Eye (tissue), 1 donor: ENCODE results near the gene RPL10A.
"Not testable (repeated sequence)": the region's sequence is repeated elsewhere in the genome, so short reads cannot be mapped to it uniquely, and the experiment has no call there.

Experiments
- DNase-seq: peaks from one replicate; pipeline ENCODE4 v3.0.0-alpha.2; 2015

Gene RPL10A

DNA sequence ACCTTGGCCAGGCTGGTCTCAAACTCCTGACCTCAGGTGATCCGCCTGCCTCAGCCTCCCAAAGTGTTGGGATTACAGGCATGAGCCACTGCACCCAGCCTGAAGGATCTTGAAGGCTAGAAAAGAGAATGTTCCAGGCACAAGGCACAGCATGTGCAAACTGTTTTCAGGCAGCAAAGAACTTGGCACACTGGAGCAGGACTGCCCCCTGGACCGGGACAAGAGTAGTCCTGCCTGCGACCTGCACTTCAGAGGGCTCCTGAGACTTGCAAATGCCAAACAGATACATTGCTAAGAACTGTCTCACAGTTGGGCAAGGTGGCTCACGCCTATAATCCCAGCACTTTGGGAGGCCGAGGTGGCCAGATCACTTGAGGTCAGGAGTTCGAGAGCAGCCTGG, 47.7 kb downstream of the RPL10A start:
- not testable (repeated sequence) for DNase-seq

DNA sequence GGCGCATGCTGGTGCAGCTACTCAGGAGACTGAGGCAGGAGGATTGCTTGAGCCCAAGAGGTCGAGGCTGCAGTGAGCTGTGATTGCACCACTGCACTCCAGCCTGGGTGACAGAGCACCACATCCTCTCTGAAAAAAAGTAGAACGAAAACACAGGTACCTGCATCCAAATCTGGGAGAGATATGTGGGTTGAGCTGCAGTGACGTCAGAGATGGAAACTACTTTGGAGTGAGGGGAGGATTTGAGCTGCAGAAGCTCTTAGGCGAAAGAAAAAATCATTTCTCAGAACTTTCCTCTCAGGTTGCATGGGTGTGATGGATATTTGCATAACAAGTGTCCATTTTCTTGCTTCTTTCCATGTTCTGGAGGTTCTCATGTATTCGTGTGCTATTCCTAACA, 48.5 kb downstream of the RPL10A start:
- no peak for DNase-seq

DNA sequence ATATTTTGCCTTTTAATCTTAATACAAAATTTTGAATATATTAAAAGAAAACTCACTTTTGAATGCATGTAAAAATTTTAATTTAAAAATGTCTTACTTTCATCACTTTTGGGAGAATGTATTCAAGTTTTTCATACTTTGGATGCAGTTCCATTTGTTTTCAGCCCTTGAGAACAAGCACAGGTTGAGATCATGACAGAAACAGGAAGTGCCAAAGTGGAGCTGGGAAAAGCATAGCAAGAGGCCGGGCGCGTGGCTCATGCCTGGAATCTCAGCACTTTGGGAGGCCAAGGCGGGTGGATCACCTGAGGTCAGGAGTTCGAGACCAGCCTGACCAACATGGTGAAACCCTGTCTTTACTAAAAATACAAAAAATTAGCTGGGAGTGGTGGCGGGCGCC, 49.8 kb downstream of the RPL10A start:
- DNase-seq, result not testable (repeated sequence)

DNA sequence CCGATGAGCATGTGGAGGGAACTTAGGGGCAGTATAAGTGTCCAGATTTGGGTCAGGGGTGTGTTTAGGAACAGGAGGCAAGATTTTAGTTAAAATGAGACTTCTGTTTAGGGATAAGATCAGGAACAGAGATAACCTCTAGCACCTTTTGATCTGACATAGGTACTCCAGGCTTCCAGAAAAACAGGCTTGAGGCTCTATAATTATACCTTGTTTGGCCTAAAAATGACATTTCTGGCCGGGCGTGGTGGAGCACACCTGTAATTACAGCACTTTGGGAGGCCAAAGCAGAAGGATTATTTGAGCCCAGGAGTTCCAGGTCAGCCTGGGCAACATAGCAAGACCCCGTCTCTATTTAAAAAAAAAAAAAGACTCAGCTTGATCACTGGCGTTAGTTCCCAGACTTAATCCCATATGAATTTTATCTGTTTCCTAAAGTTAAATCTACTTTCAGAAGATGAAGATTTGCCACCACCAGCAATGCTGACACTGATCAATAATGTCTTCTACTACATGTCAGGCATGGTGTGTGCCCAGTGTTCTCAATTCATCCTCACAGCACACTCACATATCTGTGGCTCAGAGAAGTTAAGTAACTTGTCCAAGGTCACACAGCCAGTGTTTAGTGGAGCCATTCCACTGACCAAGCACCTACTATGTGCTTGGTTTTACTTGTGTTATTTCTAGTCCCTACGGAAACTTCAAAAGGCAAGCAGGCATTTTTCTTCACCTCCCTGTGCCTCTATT, 50.5 kb downstream of the RPL10A start:
- no peak for DNase-seq

DNA sequence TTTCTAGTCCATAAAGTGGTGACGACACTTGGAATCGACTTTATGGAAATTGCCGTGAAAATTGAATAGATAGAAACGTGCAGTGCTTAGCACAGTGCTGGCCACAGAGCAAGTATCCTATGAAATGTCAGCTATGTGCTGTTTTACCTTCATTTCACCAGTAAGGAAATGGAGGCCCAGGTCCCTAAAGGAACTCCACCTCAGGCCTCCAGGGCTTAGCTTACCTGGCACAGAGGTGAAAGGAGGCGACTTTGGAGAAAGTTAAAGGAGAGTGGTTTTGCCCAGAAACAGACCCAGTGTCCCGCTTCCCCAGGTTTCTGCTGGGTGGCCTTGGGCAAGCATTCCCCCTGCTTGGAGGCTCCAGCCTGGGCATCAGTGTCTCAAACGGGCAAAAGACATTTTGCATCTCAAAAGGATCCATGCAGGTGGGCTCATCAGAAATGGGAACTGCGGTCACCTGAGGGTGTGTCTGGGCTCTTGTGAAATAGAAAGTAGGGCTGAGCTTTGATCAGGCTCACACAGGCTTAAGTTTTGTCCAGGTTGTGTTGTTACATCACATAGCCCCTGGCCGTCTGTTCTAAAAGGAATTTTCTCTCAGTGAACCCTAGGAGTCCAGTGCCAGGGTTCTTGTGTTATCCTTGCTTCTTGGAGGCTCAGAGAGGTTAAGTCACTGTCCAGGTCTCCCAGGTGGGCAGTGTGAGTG, 51.3 kb downstream of the RPL10A start:
- no peak for DNase-seq
